OCI-LY3 (cell line): ENCODE data around the gene SEC14L1.

Experiments used
- H2AFZ ChIP-seq: fragments of 200-600, 300-600 bp; shearing (Covaris generic); 2 replicates; pipeline ENCODE4 v1.6.0; 2014; ENCODE audit warnings: antibody characterized with exemption, low read depth, low read length
- H3K27ac ChIP-seq: fragments of 200-600, 300-600 bp; sonication (generic); 2 replicates; pipeline ENCODE4 v1.5.1; 2014; ENCODE audit warnings: mild to moderate bottlenecking, low read length, moderate library complexity, mixed read lengths
- H3K27me3 ChIP-seq: fragments of 200-600, 300-600 bp; sonication (generic); 2 replicates; pipeline ENCODE4 v1.6.1; 2014; ENCODE audit warnings: low read depth, low read length, mixed read lengths
- H3K36me3 ChIP-seq: fragments of 200-600, 300-600 bp; sonication (generic); replicated peaks from 2 replicates; pipeline ENCODE3; 2014; ENCODE audit warnings: low read depth, low read length, mixed read lengths
- H3K4me1 ChIP-seq: fragments of 300-600, 200-600 bp; sonication (generic); 2 replicates; pipeline ENCODE4 v1.6.1; 2014; ENCODE audit warnings: low read length, mixed read lengths
- H3K4me2 ChIP-seq: fragments of 200-600, 300-600 bp; sonication (generic); 2 replicates; pipeline ENCODE4 v1.6.1; 2014; ENCODE audit warnings: low read length, mixed read lengths
- H3K4me3 ChIP-seq: fragments of 300-600, 200-600 bp; sonication (generic); 2 replicates; pipeline ENCODE4 v1.5.1; 2014; ENCODE audit warnings: antibody characterized with exemption, mild to moderate bottlenecking, low read length, moderate library complexity
- H3K79me2 ChIP-seq: fragments of 300-600, 200-600 bp; shearing (Covaris generic); 2 replicates; pipeline ENCODE4 v1.6.1; 2014; ENCODE audit warnings: mild to moderate bottlenecking, low read length, mixed read lengths
- H3K9ac ChIP-seq: fragments of 300-600, 200-600 bp; shearing (Covaris generic); 2 replicates; pipeline ENCODE4 v1.6.0; 2014; ENCODE audit warnings: mild to moderate bottlenecking, low read length, moderate library complexity
- H3K9me3 ChIP-seq: fragments of 200-600, 300-600 bp; shearing (Covaris generic); 2 replicates; pipeline ENCODE4 v1.6.1; 2014; ENCODE audit warnings: low read length, mixed read lengths; ENCODE audit not compliant: insufficient read depth
- H4K20me1 ChIP-seq: fragments of 200-600, 300-600 bp; sonication (generic); 2 replicates; pipeline ENCODE4 v1.6.1; 2016; ENCODE audit warnings: low read length, mixed read lengths; ENCODE audit not compliant: insufficient read depth
- CTCF ChIP-seq: fragments of 200-600, 300-600 bp; sonication (generic); IDR thresholded peaks from 2 replicates; pipeline ENCODE4 v1.5.1; 2014; ENCODE audit warnings: antibody characterized with exemption, low read length, low read depth
- EZH2phosphoT487 ChIP-seq: fragments of 200-600 bp; shearing (Covaris generic); IDR thresholded peaks from 2 replicates; pipeline ENCODE4 v1.6.1; 2018; ENCODE audit warnings: antibody characterized with exemption, mixed run types, low read depth

Gene SEC14L1

GRCh38 chr17:77208217-77208808, 67.5 kb downstream of the SEC14L1 start:
- Histone ChIP-seq H3K4me1 (peaks cover 33% of the 10 kb centered on the region), H3K36me3 (peaks cover 81% of the 10 kb centered on the region), H3K4me2 (no peak overlapping the region), H2AFZ (no peak overlapping the region), H3K27ac (no peak overlapping the region), H4K20me1 (peaks cover 38% of the 10 kb centered on the region), H3K9ac (no peak overlapping the region), H3K27me3 (no peaks in the 10 kb centered on the region), H3K4me3 (no peak overlapping the region), H3K79me2 (no peaks in the 10 kb centered on the region), H3K9me3 (no peaks in the 10 kb centered on the region)
- TF ChIP-seq EZH2phosphoT487: no peak
- no peak for TF ChIP-seq CTCF

- no peaks in the 10 kb centered on the region for H3K79me2 ChIP-seq
- H2AFZ ChIP-seq: no peak overlapping the region
- no peak overlapping the region for H3K4me2 ChIP-seq
- no peak overlapping the region for H3K9ac ChIP-seq
- peaks cover 43% of the 10 kb centered on the region for H4K20me1 ChIP-seq
- peaks cover 82% of the 10 kb centered on the region for H3K36me3 ChIP-seq
- peaks cover 33% of the 10 kb centered on the region for H3K4me1 ChIP-seq
- no peak overlapping the region for H3K27ac ChIP-seq
- no peaks in the 10 kb centered on the region for H3K27me3 ChIP-seq
- no peak overlapping the region for H3K4me3 ChIP-seq
- H3K9me3 ChIP-seq: no peaks in the 10 kb centered on the region
- TF ChIP-seq EZH2phosphoT487 (no peak), CTCF (no peak)
Observed at GRCh38 chr17:77208856-77209255, 68.1 kb downstream of the SEC14L1 start.

- no peaks in the 10 kb centered on the region for H3K79me2 ChIP-seq
- H3K27ac ChIP-seq: no peak overlapping the region
- no peak overlapping the region for H2AFZ ChIP-seq
- no peaks in the 10 kb centered on the region for H3K9me3 ChIP-seq
- H3K4me1 ChIP-seq: peaks cover 33% of the 10 kb centered on the region
- no peaks in the 10 kb centered on the region for H3K27me3 ChIP-seq
- H3K4me2 ChIP-seq: no peak overlapping the region
- H4K20me1 ChIP-seq: peaks cover 48% of the 10 kb centered on the region
- no peak overlapping the region for H3K9ac ChIP-seq
- H3K4me3 ChIP-seq: no peak overlapping the region
- H3K36me3 ChIP-seq: peaks cover 86% of the 10 kb centered on the region
- TF ChIP-seq CTCF (no peak), EZH2phosphoT487 (no peak)
Observed at GRCh38 chr17:77209330-77209748, 68.6 kb downstream of the SEC14L1 start.

GRCh38 chr17:77210331-77210730, 69.6 kb downstream of the SEC14L1 start:
- TF ChIP-seq CTCF (no peak), EZH2phosphoT487 (no peak)
- H3K9me3 ChIP-seq: no peaks in the 10 kb centered on the region
- H2AFZ ChIP-seq: no peak overlapping the region
- H3K79me2 ChIP-seq: no peaks in the 10 kb centered on the region
- no peak overlapping the region for H3K9ac ChIP-seq
- H3K27ac ChIP-seq: no peak overlapping the region
- H3K4me3 ChIP-seq: no peak overlapping the region
- peaks cover 87% of the 10 kb centered on the region for H3K36me3 ChIP-seq
- H4K20me1 ChIP-seq: peaks cover 57% of the 10 kb centered on the region
- peak overlapping the region; percentile 0; the same call in 1 of the 2 replicates for H3K4me2 ChIP-seq
- peaks cover 33% of the 10 kb centered on the region for H3K4me1 ChIP-seq
- H3K27me3 ChIP-seq: no peaks in the 10 kb centered on the region
